A549 (cell line): ENCODE results near the gene OR2Y1.

Experiments
- BHLHE40 ChIP-seq: IDR thresholded peaks from 2 replicates; pipeline ENCODE4 v1.6.1; 2012; ENCODE audit warnings: low read depth, low read length, inconsistent platforms
- EHF ChIP-seq: fragments of 250-450 bp; sonication (Bioruptor Pico); IDR thresholded peaks from 2 replicates; pipeline ENCODE4 v1.5.0; 2020; ENCODE audit warnings: mild to moderate bottlenecking
- EP300 ChIP-seq, 2 experiments: fragments of >200 bp; sonication (Bioruptor Twin); formaldehyde crosslinking; IDR thresholded peaks; 2 replicates in 1 of 2; 3 replicates in 1 of 2; pipeline ENCODE4 v1.6.1; 2016 to 2017
- HEYL ChIP-seq: fragments of 250-450 bp; sonication (Bioruptor Pico); IDR thresholded peaks from 2 replicates; pipeline ENCODE4 v1.8.0; 2021; ENCODE audit warnings: mild to moderate bottlenecking, moderate library complexity
- NFE2L2 ChIP-seq: fragments of 150-350 bp; conservative IDR thresholded peaks from 2 replicates; pipeline ENCODE4 v1.6.1; 2014; ENCODE audit warnings: low read length
- POLR2A ChIP-seq: IDR thresholded peaks from 2 replicates; pipeline ENCODE4 v1.6.1; 2012; ENCODE audit warnings: mild to moderate bottlenecking, low read length
- POLR2AphosphoS2 ChIP-seq: conservative IDR thresholded peaks from 2 replicates; pipeline ENCODE4 v1.6.1; 2012; ENCODE audit warnings: low read length, improper control_type of control experiment, inconsistent platforms
- RAD21 ChIP-seq, 2 experiments: fragments of >200 bp in 1 of 2; sonication (Bioruptor Twin) in 1 of 2; formaldehyde crosslinking in 1 of 2; IDR thresholded peaks in 1 of 2; conservative IDR thresholded peaks in 1 of 2; 2 replicates in 1 of 2; 3 replicates in 1 of 2; pipeline ENCODE4 v1.6.1; 2012 to 2018; ENCODE audit warnings: inconsistent platforms in 1 of 2
- RFX5 ChIP-seq: fragments of 450-650 bp; IDR thresholded peaks from 2 replicates; pipeline ENCODE4 v1.7.1; 2014; ENCODE audit warnings: antibody characterized with exemption, mild to moderate bottlenecking, moderate library complexity
- TF ChIP-seq, protein P1 (sequence below): fragments of >200 bp; sonication (Bioruptor Twin); formaldehyde crosslinking; IDR thresholded peaks from 3 replicates; pipeline ENCODE4 v1.5.1; 2016
- TF ChIP-seq, protein P2 (sequence below): fragments of 450-650 bp; IDR thresholded peaks from 2 replicates; pipeline ENCODE4 v1.6.1; 2014; ENCODE audit warnings: antibody characterized with exemption
- TF ChIP-seq, protein P3 (sequence below): IDR thresholded peaks from 2 replicates; pipeline ENCODE4 v1.6.1; 2012; ENCODE audit warnings: low read depth, borderline replicate concordance
- TF ChIP-seq, protein P4 (sequence below): fragments of 250-450 bp; sonication (Bioruptor Pico); IDR thresholded peaks from 2 replicates; pipeline ENCODE4 v1.5.0; 2021; ENCODE audit warnings: mild to moderate bottlenecking, moderate library complexity, borderline replicate concordance
- TF ChIP-seq, protein P5 (sequence below): IDR thresholded peaks from 2 replicates; pipeline ENCODE4 v1.6.1; 2012

DNA sequence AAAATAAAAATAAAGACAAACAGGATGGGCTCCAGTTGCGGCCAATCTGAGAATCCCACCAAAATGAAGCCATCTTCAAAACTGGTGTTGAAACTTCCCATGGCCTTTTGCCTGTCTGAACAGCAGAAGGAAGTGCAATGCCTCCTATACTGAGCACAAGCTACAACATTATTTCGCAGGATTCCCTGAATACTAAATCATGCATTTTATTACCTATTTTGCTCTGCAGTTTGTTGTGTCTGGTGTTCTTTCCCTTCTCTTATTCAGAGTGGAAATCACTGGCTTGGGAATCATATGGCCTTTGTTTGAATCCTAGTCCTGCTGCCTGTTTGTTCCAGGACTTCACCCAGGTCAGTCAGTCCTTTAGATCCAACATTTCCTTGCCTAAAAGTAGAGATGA, at the start of gene OR2Y1:
- TF ChIP-seq POLR2A (no peak), HEYL (no peak), BHLHE40 (no peak), EP300 (IDR thresholded peaks at IDR 0.05) (no peak), NFE2L2 (no peak), RFX5 (no peak), EHF (CRISPR knock-in tag) (no peak), RAD21 (conservative IDR thresholded peaks at IDR 0.05 in 1 of 2, IDR thresholded peaks at IDR 0.05 in 1 of 2) (no peak), POLR2AphosphoS2 (no peak)
- TF ChIP-seq, protein P1, sequence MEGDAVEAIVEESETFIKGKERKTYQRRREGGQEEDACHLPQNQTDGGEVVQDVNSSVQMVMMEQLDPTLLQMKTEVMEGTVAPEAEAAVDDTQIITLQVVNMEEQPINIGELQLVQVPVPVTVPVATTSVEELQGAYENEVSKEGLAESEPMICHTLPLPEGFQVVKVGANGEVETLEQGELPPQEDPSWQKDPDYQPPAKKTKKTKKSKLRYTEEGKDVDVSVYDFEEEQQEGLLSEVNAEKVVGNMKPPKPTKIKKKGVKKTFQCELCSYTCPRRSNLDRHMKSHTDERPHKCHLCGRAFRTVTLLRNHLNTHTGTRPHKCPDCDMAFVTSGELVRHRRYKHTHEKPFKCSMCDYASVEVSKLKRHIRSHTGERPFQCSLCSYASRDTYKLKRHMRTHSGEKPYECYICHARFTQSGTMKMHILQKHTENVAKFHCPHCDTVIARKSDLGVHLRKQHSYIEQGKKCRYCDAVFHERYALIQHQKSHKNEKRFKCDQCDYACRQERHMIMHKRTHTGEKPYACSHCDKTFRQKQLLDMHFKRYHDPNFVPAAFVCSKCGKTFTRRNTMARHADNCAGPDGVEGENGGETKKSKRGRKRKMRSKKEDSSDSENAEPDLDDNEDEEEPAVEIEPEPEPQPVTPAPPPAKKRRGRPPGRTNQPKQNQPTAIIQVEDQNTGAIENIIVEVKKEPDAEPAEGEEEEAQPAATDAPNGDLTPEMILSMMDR, result no peak
- TF ChIP-seq, protein P2, sequence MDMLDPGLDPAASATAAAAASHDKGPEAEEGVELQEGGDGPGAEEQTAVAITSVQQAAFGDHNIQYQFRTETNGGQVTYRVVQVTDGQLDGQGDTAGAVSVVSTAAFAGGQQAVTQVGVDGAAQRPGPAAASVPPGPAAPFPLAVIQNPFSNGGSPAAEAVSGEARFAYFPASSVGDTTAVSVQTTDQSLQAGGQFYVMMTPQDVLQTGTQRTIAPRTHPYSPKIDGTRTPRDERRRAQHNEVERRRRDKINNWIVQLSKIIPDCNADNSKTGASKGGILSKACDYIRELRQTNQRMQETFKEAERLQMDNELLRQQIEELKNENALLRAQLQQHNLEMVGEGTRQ, result no peak
- TF ChIP-seq, protein P3, sequence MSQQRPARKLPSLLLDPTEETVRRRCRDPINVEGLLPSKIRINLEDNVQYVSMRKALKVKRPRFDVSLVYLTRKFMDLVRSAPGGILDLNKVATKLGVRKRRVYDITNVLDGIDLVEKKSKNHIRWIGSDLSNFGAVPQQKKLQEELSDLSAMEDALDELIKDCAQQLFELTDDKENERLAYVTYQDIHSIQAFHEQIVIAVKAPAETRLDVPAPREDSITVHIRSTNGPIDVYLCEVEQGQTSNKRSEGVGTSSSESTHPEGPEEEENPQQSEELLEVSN, result no peak
- TF ChIP-seq, protein P4, sequence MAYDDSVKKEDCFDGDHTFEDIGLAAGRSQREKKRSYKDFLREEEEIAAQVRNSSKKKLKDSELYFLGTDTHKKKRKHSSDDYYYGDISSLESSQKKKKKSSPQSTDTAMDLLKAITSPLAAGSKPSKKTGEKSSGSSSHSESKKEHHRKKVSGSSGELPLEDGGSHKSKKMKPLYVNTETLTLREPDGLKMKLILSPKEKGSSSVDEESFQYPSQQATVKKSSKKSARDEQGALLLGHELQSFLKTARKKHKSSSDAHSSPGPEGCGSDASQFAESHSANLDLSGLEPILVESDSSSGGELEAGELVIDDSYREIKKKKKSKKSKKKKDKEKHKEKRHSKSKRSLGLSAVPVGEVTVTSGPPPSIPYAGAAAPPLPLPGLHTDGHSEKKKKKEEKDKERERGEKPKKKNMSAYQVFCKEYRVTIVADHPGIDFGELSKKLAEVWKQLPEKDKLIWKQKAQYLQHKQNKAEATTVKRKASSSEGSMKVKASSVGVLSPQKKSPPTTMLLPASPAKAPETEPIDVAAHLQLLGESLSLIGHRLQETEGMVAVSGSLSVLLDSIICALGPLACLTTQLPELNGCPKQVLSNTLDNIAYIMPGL, result no peak
- TF ChIP-seq, protein P5, sequence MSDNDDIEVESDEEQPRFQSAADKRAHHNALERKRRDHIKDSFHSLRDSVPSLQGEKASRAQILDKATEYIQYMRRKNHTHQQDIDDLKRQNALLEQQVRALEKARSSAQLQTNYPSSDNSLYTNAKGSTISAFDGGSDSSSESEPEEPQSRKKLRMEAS, result no peak
